Measurements from ENCODE around the gene RNF114.

DNA sequence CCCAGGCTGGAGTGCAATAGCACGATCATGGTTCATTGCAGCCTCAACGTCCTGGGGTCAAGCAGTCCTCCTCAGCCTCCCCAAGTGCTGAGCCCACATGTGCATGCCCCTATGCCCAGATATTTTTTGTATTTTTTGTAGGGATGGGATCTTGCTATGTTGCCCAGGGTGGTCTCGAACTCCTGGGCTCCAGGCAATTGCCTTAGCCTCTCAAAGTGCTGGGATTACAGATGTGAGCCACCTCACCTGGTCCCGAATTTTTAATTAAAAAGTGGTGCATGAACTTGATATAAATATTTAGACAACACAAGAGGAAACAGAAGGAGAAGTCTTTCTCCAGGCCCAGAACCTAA, 7.1 kb upstream of the RNF114 start:
- no peak for TF ChIP-seq POLR2A (IDR thresholded peaks at IDR 0.05)
- TF ChIP-seq, protein P1, sequence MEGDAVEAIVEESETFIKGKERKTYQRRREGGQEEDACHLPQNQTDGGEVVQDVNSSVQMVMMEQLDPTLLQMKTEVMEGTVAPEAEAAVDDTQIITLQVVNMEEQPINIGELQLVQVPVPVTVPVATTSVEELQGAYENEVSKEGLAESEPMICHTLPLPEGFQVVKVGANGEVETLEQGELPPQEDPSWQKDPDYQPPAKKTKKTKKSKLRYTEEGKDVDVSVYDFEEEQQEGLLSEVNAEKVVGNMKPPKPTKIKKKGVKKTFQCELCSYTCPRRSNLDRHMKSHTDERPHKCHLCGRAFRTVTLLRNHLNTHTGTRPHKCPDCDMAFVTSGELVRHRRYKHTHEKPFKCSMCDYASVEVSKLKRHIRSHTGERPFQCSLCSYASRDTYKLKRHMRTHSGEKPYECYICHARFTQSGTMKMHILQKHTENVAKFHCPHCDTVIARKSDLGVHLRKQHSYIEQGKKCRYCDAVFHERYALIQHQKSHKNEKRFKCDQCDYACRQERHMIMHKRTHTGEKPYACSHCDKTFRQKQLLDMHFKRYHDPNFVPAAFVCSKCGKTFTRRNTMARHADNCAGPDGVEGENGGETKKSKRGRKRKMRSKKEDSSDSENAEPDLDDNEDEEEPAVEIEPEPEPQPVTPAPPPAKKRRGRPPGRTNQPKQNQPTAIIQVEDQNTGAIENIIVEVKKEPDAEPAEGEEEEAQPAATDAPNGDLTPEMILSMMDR (IDR thresholded peaks at IDR 0.05) = no peak
